HL-60 (cell line): ENCODE measurements around the gene NFIA.

Experiments used
- CTCF ChIP-seq: IDR thresholded peaks from one replicate; pipeline ENCODE4 v1.5.1; 2011; ENCODE audit warnings: low read length, control low read depth, inconsistent platforms; ENCODE audit not compliant: insufficient read depth
- POLR2AphosphoS5 ChIP-seq: IDR thresholded peaks from 2 replicates; pipeline ENCODE4 v1.6.1; 2012; ENCODE audit warnings: low read depth
- SPI1 ChIP-seq: IDR thresholded peaks from 2 replicates; pipeline ENCODE4 v1.6.1; 2012; ENCODE audit warnings: low read depth, mild to moderate bottlenecking, borderline replicate concordance
- TF ChIP-seq, protein P1 (sequence below): IDR thresholded peaks from 2 replicates; pipeline ENCODE4 v1.6.1; 2012; ENCODE audit warnings: low read depth; ENCODE audit not compliant: insufficient replicate concordance

DNA sequence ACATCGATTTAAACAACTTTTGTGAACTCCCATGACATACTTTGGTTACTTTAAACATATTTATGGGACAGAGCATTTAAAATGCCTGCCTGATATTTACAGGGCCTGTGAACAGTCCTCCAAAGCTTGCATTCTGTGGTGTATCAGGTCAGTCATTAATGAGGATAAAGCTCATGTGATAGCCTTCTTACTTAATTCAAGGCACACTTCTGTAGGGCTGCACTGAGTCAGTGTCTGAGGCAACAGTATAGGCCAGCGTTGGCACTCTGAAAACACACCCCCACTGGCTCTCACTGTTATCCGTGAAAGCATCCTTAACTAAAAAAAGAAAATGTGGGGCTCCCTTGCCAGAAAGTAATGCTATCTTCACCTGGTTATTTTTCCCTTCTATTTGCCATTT lies 200.0 kb downstream of the NFIA start:
- TF ChIP-seq CTCF (no peak), POLR2AphosphoS5 (no peak), SPI1 (no peak)
- TF ChIP-seq, protein P1, sequence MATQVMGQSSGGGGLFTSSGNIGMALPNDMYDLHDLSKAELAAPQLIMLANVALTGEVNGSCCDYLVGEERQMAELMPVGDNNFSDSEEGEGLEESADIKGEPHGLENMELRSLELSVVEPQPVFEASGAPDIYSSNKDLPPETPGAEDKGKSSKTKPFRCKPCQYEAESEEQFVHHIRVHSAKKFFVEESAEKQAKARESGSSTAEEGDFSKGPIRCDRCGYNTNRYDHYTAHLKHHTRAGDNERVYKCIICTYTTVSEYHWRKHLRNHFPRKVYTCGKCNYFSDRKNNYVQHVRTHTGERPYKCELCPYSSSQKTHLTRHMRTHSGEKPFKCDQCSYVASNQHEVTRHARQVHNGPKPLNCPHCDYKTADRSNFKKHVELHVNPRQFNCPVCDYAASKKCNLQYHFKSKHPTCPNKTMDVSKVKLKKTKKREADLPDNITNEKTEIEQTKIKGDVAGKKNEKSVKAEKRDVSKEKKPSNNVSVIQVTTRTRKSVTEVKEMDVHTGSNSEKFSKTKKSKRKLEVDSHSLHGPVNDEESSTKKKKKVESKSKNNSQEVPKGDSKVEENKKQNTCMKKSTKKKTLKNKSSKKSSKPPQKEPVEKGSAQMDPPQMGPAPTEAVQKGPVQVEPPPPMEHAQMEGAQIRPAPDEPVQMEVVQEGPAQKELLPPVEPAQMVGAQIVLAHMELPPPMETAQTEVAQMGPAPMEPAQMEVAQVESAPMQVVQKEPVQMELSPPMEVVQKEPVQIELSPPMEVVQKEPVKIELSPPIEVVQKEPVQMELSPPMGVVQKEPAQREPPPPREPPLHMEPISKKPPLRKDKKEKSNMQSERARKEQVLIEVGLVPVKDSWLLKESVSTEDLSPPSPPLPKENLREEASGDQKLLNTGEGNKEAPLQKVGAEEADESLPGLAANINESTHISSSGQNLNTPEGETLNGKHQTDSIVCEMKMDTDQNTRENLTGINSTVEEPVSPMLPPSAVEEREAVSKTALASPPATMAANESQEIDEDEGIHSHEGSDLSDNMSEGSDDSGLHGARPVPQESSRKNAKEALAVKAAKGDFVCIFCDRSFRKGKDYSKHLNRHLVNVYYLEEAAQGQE, result no peak
